OCI-LY1 (cell line): Measurements from ENCODE around the gene SENP6.

Source experiments
- H2AFZ ChIP-seq: fragments of 200-600 bp; sonication (generic), shearing (Covaris generic); 2 replicates; pipeline ENCODE4 v1.6.0; 2014; ENCODE audit warnings: antibody characterized with exemption, mild to moderate bottlenecking, low read length
- H3F3A ChIP-seq: fragments of 200-600 bp; sonication (generic), shearing (Covaris generic); 2 replicates; pipeline ENCODE4 v1.6.0; 2014; ENCODE audit warnings: mild to moderate bottlenecking, antibody characterized with exemption, low read length, moderate library complexity; ENCODE audit not compliant: insufficient read depth
- H3K27ac ChIP-seq: fragments of 200-600 bp; sonication (generic); 2 replicates; pipeline ENCODE4 v1.5.1; 2014; ENCODE audit warnings: low read length, mixed run types, mild to moderate bottlenecking, low read depth; ENCODE audit not compliant: poor library complexity, severe bottlenecking
- H3K27me3 ChIP-seq: fragments of 200-600 bp; sonication (generic); 2 replicates; pipeline ENCODE4 v1.6.0; 2014; ENCODE audit warnings: antibody characterized with exemption, mild to moderate bottlenecking, low read length, moderate library complexity; ENCODE audit not compliant: insufficient read depth
- H3K36me3 ChIP-seq: fragments of 200-600 bp; sonication (generic); 2 replicates; pipeline ENCODE4 v1.6.1; 2014; ENCODE audit warnings: mild to moderate bottlenecking, antibody characterized with exemption, low read length, moderate library complexity, mixed read lengths; ENCODE audit not compliant: insufficient read depth
- H3K4me1 ChIP-seq: fragments of 200-600 bp; sonication (generic); 2 replicates; pipeline ENCODE4 v1.5.1; 2014; ENCODE audit warnings: mild to moderate bottlenecking, low read length, moderate library complexity; ENCODE audit not compliant: insufficient read depth, severe bottlenecking
- H3K4me2 ChIP-seq: fragments of 200-600 bp; sonication (generic), shearing (Covaris generic); 2 replicates; pipeline ENCODE4 v1.6.1; 2014; ENCODE audit warnings: low read length
- H3K4me3 ChIP-seq: fragments of 200-600 bp; sonication (generic); 2 replicates; pipeline ENCODE4 v1.5.1; 2014; ENCODE audit warnings: low read length, low read depth, mild to moderate bottlenecking, mixed read lengths; ENCODE audit not compliant: poor library complexity, severe bottlenecking
- H3K79me2 ChIP-seq: fragments of 200-600 bp; shearing (Covaris generic); 2 replicates; pipeline ENCODE4 v1.6.1; 2016; ENCODE audit warnings: mixed run types, low read length, mixed read lengths; ENCODE audit not compliant: insufficient read depth
- H3K9ac ChIP-seq: fragments of 200-600 bp; sonication (generic), shearing (Covaris generic); 2 replicates; pipeline ENCODE4 v1.6.1; 2014; ENCODE audit warnings: mild to moderate bottlenecking, low read length, mixed read lengths
- H3K9me2 ChIP-seq: fragments of 200-600 bp; sonication (generic), shearing (Covaris generic); 2 replicates; pipeline ENCODE4 v1.6.1; 2014; ENCODE audit warnings: low read depth, mild to moderate bottlenecking, low read length, mixed read lengths
- H3K9me3 ChIP-seq: fragments of 200-600 bp; shearing (Covaris generic); 2 replicates; pipeline ENCODE4 v1.6.1; 2014; ENCODE audit warnings: low read length, mixed read lengths
- H4K20me1 ChIP-seq: fragments of 200-600 bp; sonication (generic), shearing (Covaris generic); 2 replicates; pipeline ENCODE4 v1.6.0; 2016; ENCODE audit warnings: mild to moderate bottlenecking, low read length; ENCODE audit not compliant: insufficient read depth
- CTCF ChIP-seq: fragments of 200-600 bp; sonication (generic), shearing (Covaris generic); IDR thresholded peaks from 2 replicates; pipeline ENCODE4 v1.5.1; 2017; ENCODE audit warnings: mild to moderate bottlenecking, antibody characterized with exemption, low read length, moderate library complexity, mixed read lengths
- EZH2 ChIP-seq: fragments of 200-600 bp; sonication (generic), shearing (Covaris generic); IDR thresholded peaks from 2 replicates; pipeline ENCODE4 v1.8.0; 2017; ENCODE audit warnings: borderline replicate concordance, mixed run types, mild to moderate bottlenecking, antibody characterized with exemption, low read length, moderate library complexity, mixed read lengths

Gene SENP6

GRCh38 chr6:75757295-75757694 lies 155.6 kb downstream of the SENP6 start:
- Histone ChIP-seq H4K20me1 (no peaks in the 10 kb centered on the region), H3K27ac (no peak overlapping the region), H3K9ac (no peak overlapping the region), H3K4me2 (no peak overlapping the region), H3K9me2 (no peaks in the 10 kb centered on the region), H3K36me3 (no peaks in the 10 kb centered on the region), H3K4me3 (no peak overlapping the region), H3K27me3 (no peaks in the 10 kb centered on the region), H3K9me3 (no peaks in the 10 kb centered on the region), H3K79me2 (no peaks in the 10 kb centered on the region), H2AFZ (no peak overlapping the region), H3K4me1 (no peaks in the 10 kb centered on the region), H3F3A (no peaks in the 10 kb centered on the region)
- TF ChIP-seq CTCF, result no peak
- TF ChIP-seq EZH2, result no peak

GRCh38 chr6:75758061-75758460 lies 156.4 kb downstream of the SENP6 start:
- Histone ChIP-seq H3K27ac (no peak overlapping the region), H3K9ac (no peak overlapping the region), H3F3A (no peaks in the 10 kb centered on the region), H3K79me2 (no peaks in the 10 kb centered on the region), H3K4me2 (no peak overlapping the region), H3K9me3 (no peaks in the 10 kb centered on the region), H3K27me3 (no peaks in the 10 kb centered on the region), H2AFZ (no peak overlapping the region), H3K4me3 (no peak overlapping the region), H3K9me2 (no peaks in the 10 kb centered on the region), H3K4me1 (no peaks in the 10 kb centered on the region), H4K20me1 (no peaks in the 10 kb centered on the region), H3K36me3 (no peaks in the 10 kb centered on the region)
- TF ChIP-seq CTCF (no peak), EZH2 (no peak)

- Histone ChIP-seq H3K4me2 (no peak overlapping the region), H3K4me3 (no peak overlapping the region), H3K9me2 (no peaks in the 10 kb centered on the region), H3K36me3 (no peaks in the 10 kb centered on the region), H3K9me3 (no peaks in the 10 kb centered on the region), H3K79me2 (no peaks in the 10 kb centered on the region), H3K27me3 (no peaks in the 10 kb centered on the region), H3K9ac (no peak overlapping the region), H4K20me1 (no peaks in the 10 kb centered on the region), H3F3A (no peaks in the 10 kb centered on the region), H2AFZ (no peak overlapping the region), H3K27ac (no peak overlapping the region), H3K4me1 (no peaks in the 10 kb centered on the region)
- TF ChIP-seq EZH2, result no peak
Measured at GRCh38 chr6:75759207-75759606, 157.5 kb downstream of the SENP6 start.

GRCh38 chr6:75760320-75760719 lies 158.6 kb downstream of the SENP6 start:
- H3F3A ChIP-seq, result no peaks in the 10 kb centered on the region
- no peak overlapping the region for H3K4me2 ChIP-seq
- H3K9ac ChIP-seq, result no peak overlapping the region
- H3K9me2 ChIP-seq, result no peaks in the 10 kb centered on the region
- TF ChIP-seq EZH2 (no peak), CTCF (no peak)
- H3K36me3 ChIP-seq, result no peaks in the 10 kb centered on the region
- no peak overlapping the region for H2AFZ ChIP-seq
- H3K9me3 ChIP-seq, result no peaks in the 10 kb centered on the region
- H3K79me2 ChIP-seq, result no peaks in the 10 kb centered on the region
- H3K27me3 ChIP-seq, result no peaks in the 10 kb centered on the region
- H3K4me3 ChIP-seq, result no peak overlapping the region
- no peak overlapping the region for H3K27ac ChIP-seq
- H3K4me1 ChIP-seq, result no peaks in the 10 kb centered on the region
- H4K20me1 ChIP-seq, result no peaks in the 10 kb centered on the region
